HCT116 (cell line): ENCODE data around the gene RNASEH2B. TPM values are rescaled to one million over a fixed set of nuclear protein-coding genes. Genes with fewer than 3 reads are reported as not detected.
A peak's percentile ranks its signal among the peaks of the same experiment; 100 is the strongest.

ENCODE experiments used
- ATAC-seq: fragments of 200-7000 bp; cut with Tn5 transposase; 2 replicates; pipeline ENCODE4 v1.9.1; 2020; ENCODE audit warnings: mild to moderate bottlenecking, moderate library complexity
- Bru-seq: library from RNA; stranded (reverse); fragments of 400-500 nt; gene quantifications from one replicate; lab custom pipeline; 2021; lab: Mats Ljungman, UMichigan
- BruChase-seq, 2 experiments: library from RNA; stranded (reverse); fragments of 400-500 nt; gene quantifications; one replicate each; lab custom pipeline; 2021; lab: Mats Ljungman, UMichigan
- BruUV-seq: library from RNA; stranded (reverse); fragments of 400-500 nt; replicated peaks from 2 replicates; lab custom pipeline; 2021; lab: Mats Ljungman, UMichigan
- CTCF ChIA-PET: fragments of 300-600 bp; sonication (Branson Sonifier 250); formaldehyde crosslinking; loops from one replicate; lab custom pipeline; 2021; ENCODE audit warnings: antibody characterized with exemption; lab: Charles Lee
- POLR2A ChIA-PET: fragments of 300-600, 350-600 bp; sonication (Branson Sonifier 250); formaldehyde crosslinking; loops from one replicate; lab custom pipeline; 2021; ENCODE audit warnings: antibody characterized with exemption; lab: Charles Lee
- RAD21 ChIA-PET, 2 experiments: fragments of 300-600 bp; sonication (Branson Sonifier 250); formaldehyde crosslinking; loops; one replicate each; lab custom pipeline; 2023; ENCODE audit warnings: low total read pairs in 2 of 2; ENCODE audit not compliant: uncharacterized antibody in 2 of 2, unreplicated experiment in 2 of 2, low non-redundant PET in 1 of 2; lab: Charles Lee
- DNase-seq: peaks from one replicate; pipeline ENCODE4 v3.0.0-alpha.2; 2010; ENCODE audit warnings: low read depth, low spot score
- H2AFZ ChIP-seq: fragments of 200-600 bp; shearing (Covaris generic), sonication (generic); 2 replicates; pipeline ENCODE4 v1.6.1; 2017; ENCODE audit warnings: low read depth, mixed run types, mixed read lengths, antibody characterized with exemption, low read length; ENCODE audit not compliant: poor library complexity, severe bottlenecking
- H3K27ac ChIP-seq: 2 replicates; pipeline ENCODE4 v1.5.1; 2012; ENCODE audit warnings: low read depth, low read length
- H3K27me3 ChIP-seq: fragments of 200-600 bp; sonication (generic); 2 replicates; pipeline ENCODE4 v1.6.1; 2016; ENCODE audit warnings: mixed run types, low read length, mixed read lengths; ENCODE audit not compliant: insufficient read depth
- H3K36me3 ChIP-seq, 2 experiments: fragments of 200-500 bp in 1 of 2; fragments of 200-600 bp in 1 of 2; sonication (Bioruptor generic) in 1 of 2; sonication (generic) in 1 of 2; 2 replicates each; pipeline versions ENCODE4 v1.5.1 to v1.6.1; 2014 to 2016; ENCODE audit warnings: low read length in 2 of 2, inconsistent platforms in 1 of 2, mixed read lengths in 1 of 2, mixed run types in 1 of 2; ENCODE audit not compliant: insufficient read depth in 2 of 2, control insufficient read depth in 1 of 2
- H3K4me1 ChIP-seq, 2 experiments: fragments of 200-600 bp in 1 of 2; sonication (generic) in 1 of 2; 2 replicates each; pipeline versions ENCODE4 v1.5.1 to v1.6.1; 2012 to 2017; ENCODE audit warnings: low read length in 2 of 2, inconsistent platforms in 1 of 2, mild to moderate bottlenecking in 1 of 2, mixed read lengths in 1 of 2, mixed run types in 1 of 2, moderate library complexity in 1 of 2; ENCODE audit not compliant: insufficient read depth in 2 of 2, control insufficient read depth in 1 of 2
- H3K4me2 ChIP-seq: fragments of 200-600 bp; sonication (generic); 2 replicates; pipeline ENCODE4 v1.6.1; 2017; ENCODE audit warnings: mixed run types, low read length, mixed read lengths
- H3K4me3 ChIP-seq, 2 experiments: fragments of 200-600 bp in 1 of 2; sonication (generic) in 1 of 2; replicated peaks in 1 of 2; 2 replicates each; pipeline ENCODE4 v1.5.1; 2011 to 2016; ENCODE audit warnings: low read length in 2 of 2, control low read depth in 1 of 2, low read depth in 1 of 2, mild to moderate bottlenecking in 1 of 2, mixed read lengths in 1 of 2, mixed run types in 1 of 2
- H3K79me2 ChIP-seq: fragments of 200-600 bp; sonication (generic); 2 replicates; pipeline ENCODE4 v1.6.1; 2017; ENCODE audit warnings: mild to moderate bottlenecking, mixed run types, low read length, moderate library complexity, mixed read lengths; ENCODE audit not compliant: insufficient read depth
- H3K9ac ChIP-seq: fragments of 200-600 bp; sonication (generic); 2 replicates; pipeline ENCODE4 v1.6.1; 2016; ENCODE audit warnings: low read length, mixed read lengths
- H3K9me2 ChIP-seq: fragments of 200-600 bp; sonication (generic), shearing (Covaris generic); 2 replicates; pipeline ENCODE4 v1.6.1; 2017; ENCODE audit warnings: mixed run types, mild to moderate bottlenecking, moderate library complexity; ENCODE audit not compliant: insufficient read depth
- H3K9me3 ChIP-seq, 2 experiments: fragments of 200-500 bp in 1 of 2; fragments of 200-600 bp in 1 of 2; sonication (Bioruptor generic) in 1 of 2; sonication (generic) in 1 of 2; 2 replicates each; pipeline ENCODE4 v1.6.1; 2014 to 2017; ENCODE audit warnings: low read length in 2 of 2, mixed read lengths in 2 of 2, inconsistent platforms in 1 of 2, low read depth in 1 of 2, mild to moderate bottlenecking in 1 of 2, mixed run types in 1 of 2, moderate library complexity in 1 of 2; ENCODE audit not compliant: control insufficient read depth in 1 of 2, insufficient read depth in 1 of 2
- H4K20me1 ChIP-seq: fragments of 200-600 bp; sonication (generic), shearing (Covaris generic); 2 replicates; pipeline ENCODE4 v1.6.1; 2017; ENCODE audit warnings: mixed run types, mild to moderate bottlenecking, moderate library complexity; ENCODE audit not compliant: insufficient read depth
- CEBPB ChIP-seq: IDR thresholded peaks from 2 replicates; pipeline ENCODE4 v1.6.1; 2012; ENCODE audit warnings: low read depth
- ELF1 ChIP-seq: IDR thresholded peaks from 2 replicates; pipeline ENCODE4 v1.6.1; 2012; ENCODE audit warnings: low read depth, borderline replicate concordance
- EZH2 ChIP-seq: fragments of 200-600 bp; sonication (generic); IDR thresholded peaks from 2 replicates; pipeline ENCODE4 v1.6.1; 2017; ENCODE audit warnings: antibody characterized with exemption, mixed run types
- POLR2AphosphoS5 ChIP-seq: IDR thresholded peaks from 2 replicates; pipeline ENCODE4 v1.6.1; 2011; ENCODE audit warnings: mild to moderate bottlenecking, low read depth, low read length, moderate library complexity
- SIN3A ChIP-seq: IDR thresholded peaks from 2 replicates; pipeline ENCODE4 v1.6.1; 2012; ENCODE audit warnings: low read depth
- YY1 ChIP-seq: IDR thresholded peaks from 2 replicates; pipeline ENCODE4 v1.6.1; 2011; ENCODE audit warnings: low read length, low read depth, moderate library complexity, mild to moderate bottlenecking; ENCODE audit not compliant: insufficient replicate concordance; ENCODE audit errors: extremely low read depth
- ZBTB33 ChIP-seq: IDR thresholded peaks from 2 replicates; pipeline ENCODE4 v1.6.1; 2011; ENCODE audit warnings: mild to moderate bottlenecking, low read length, moderate library complexity; ENCODE audit not compliant: insufficient replicate concordance; ENCODE audit errors: extremely low read depth
- ZFX ChIP-seq: fragments of 450-650 bp; IDR thresholded peaks from 2 replicates; pipeline ENCODE4 v1.6.1; 2017
- intact Hi-C: fragments of 100-400 bp; cut with micrococcal nuclease; formaldehyde crosslinking; loops from 2 replicates; pipeline ENCODE4 v1.10.0; 2022
- long read RNA-seq: library from polyadenylated mRNA; unstranded; transcript quantifications from one replicate; pipeline ENCODE4 v2.0.0, GENCODE V29; 2021; ENCODE audit not compliant: unreplicated experiment
- polyA plus RNA-seq: library from polyadenylated mRNA; unstranded; fragments of >200 nt; gene quantifications from 2 replicates; pipeline ENCODE4 v1.2.1, GENCODE V29; 2012; ENCODE audit warnings: missing spikeins
- total RNA-seq: library from RNA; stranded (reverse); gene quantifications from one replicate; pipeline ENCODE4 v1.2.1, GENCODE V29; 2021; ENCODE audit not compliant: unreplicated experiment
- TF ChIP-seq, protein P1 (sequence below), 3 experiments: fragments of 200-600 bp in 1 of 3; sonication (generic) in 1 of 3; IDR thresholded peaks in 2 of 3; conservative IDR thresholded peaks in 1 of 3; 2 replicates each; pipeline ENCODE4 v1.5.1; 2012 to 2017; ENCODE audit warnings: low read depth in 2 of 3, low read length in 2 of 3, antibody characterized with exemption in 1 of 3, borderline replicate concordance in 1 of 3, control low read depth in 1 of 3, mild to moderate bottlenecking in 1 of 3, mixed read lengths in 1 of 3, mixed run types in 1 of 3, moderate library complexity in 1 of 3; ENCODE audit not compliant: insufficient read depth in 1 of 3
- TF ChIP-seq, protein P2 (sequence below): IDR thresholded peaks from 2 replicates; pipeline ENCODE4 v1.6.1; 2012

The RNASEH2B gene, protein sequence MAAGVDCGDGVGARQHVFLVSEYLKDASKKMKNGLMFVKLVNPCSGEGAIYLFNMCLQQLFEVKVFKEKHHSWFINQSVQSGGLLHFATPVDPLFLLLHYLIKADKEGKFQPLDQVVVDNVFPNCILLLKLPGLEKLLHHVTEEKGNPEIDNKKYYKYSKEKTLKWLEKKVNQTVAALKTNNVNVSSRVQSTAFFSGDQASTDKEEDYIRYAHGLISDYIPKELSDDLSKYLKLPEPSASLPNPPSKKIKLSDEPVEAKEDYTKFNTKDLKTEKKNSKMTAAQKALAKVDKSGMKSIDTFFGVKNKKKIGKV
- total RNA-seq (41.3 TPM), Bru-seq, nascent RNA (percentile 74 among the genes with signal in this experiment), BruChase-seq, experiment 1, labeled RNA remaining after a 6-hour chase (percentile 57 among the genes with signal in this experiment), BruChase-seq, experiment 2, labeled RNA remaining after a 2-hour chase (percentile 71 among the genes with signal in this experiment)
- polyA plus RNA-seq: 15.9 and 22.9 TPM in 2 replicates
- long read RNA-seq, full-length matches to known transcripts: 36 of 43 reads
- long read RNA-seq, partial matches to known transcripts: 0 of 43 reads
- long read RNA-seq, other reads (novel, unspliced or antisense): 7 of 43 reads

GRCh38 chr13:50909605-50910484, at the start of gene RNASEH2B:
RNASEH2B (plus strand) TSS chr13:50909791; CDS start chr13:50910077, 286 bp downstream.
- no TSS peak for BruUV-seq
- H3K9me3 ChIP-seq: no peaks in the 10 kb centered on the region
- H3K79me2 ChIP-seq: peaks cover 47% of the 10 kb centered on the region
- peak within 1 kb of the TSS; percentile 87 for H3K9ac ChIP-seq
- TF ChIP-seq POLR2AphosphoS5: peak; percentile 76
- TF ChIP-seq SIN3A: peak; percentile 61; the same call in 1 of the 2 replicates
- no peak for TF ChIP-seq CEBPB
- TF ChIP-seq ZFX: peak; percentile 84
- TF ChIP-seq ZBTB33: no peak
- peak; percentile 73 for TF ChIP-seq YY1
- TF ChIP-seq EZH2: no peak
- TF ChIP-seq, protein P1, sequence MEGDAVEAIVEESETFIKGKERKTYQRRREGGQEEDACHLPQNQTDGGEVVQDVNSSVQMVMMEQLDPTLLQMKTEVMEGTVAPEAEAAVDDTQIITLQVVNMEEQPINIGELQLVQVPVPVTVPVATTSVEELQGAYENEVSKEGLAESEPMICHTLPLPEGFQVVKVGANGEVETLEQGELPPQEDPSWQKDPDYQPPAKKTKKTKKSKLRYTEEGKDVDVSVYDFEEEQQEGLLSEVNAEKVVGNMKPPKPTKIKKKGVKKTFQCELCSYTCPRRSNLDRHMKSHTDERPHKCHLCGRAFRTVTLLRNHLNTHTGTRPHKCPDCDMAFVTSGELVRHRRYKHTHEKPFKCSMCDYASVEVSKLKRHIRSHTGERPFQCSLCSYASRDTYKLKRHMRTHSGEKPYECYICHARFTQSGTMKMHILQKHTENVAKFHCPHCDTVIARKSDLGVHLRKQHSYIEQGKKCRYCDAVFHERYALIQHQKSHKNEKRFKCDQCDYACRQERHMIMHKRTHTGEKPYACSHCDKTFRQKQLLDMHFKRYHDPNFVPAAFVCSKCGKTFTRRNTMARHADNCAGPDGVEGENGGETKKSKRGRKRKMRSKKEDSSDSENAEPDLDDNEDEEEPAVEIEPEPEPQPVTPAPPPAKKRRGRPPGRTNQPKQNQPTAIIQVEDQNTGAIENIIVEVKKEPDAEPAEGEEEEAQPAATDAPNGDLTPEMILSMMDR (IDR thresholded peaks at IDR 0.05 in 2 of 3, conservative IDR thresholded peaks at IDR 0.05 in 1 of 3; ENCODE audit: borderline replicate concordance in 1 of 3, insufficient read depth in 1 of 3, low read depth in 2 of 3, low read length in 2 of 3): no peak
- peak; percentile 70 for TF ChIP-seq ELF1
- TF ChIP-seq, protein P2, sequence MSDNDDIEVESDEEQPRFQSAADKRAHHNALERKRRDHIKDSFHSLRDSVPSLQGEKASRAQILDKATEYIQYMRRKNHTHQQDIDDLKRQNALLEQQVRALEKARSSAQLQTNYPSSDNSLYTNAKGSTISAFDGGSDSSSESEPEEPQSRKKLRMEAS: peak; percentile 74
- H3K27me3 ChIP-seq: no peaks in the 10 kb centered on the region
- ATAC-seq (peak; percentile 93), DNase-seq (peak; percentile 60)
- intact Hi-C loops: loop anchor here (5.0 kb wide), 3 partner anchors 162 to 913 kb away; partner anchors contain the start of gene TRIM13
- no peaks in the 10 kb centered on the region for H4K20me1 ChIP-seq
- RAD21 ChIA-PET: interaction anchor here (0.6 to 1.1 kb wide), 2 partner anchors 240 to 933 kb away, joined by 3 read pairs; no protein-coding TSS in a partner anchor
- no peaks in the 10 kb centered on the region for H3K9me2 ChIP-seq
- H3K27ac ChIP-seq: peak within 1 kb of the TSS; percentile 93
- POLR2A ChIA-PET: interaction anchor here (1.1 kb wide), 1 partner anchor 912 kb away, joined by 4 read pairs; no protein-coding TSS in a partner anchor
- H3K36me3 ChIP-seq: no peaks in the 10 kb centered on the region
- peak within 1 kb of the TSS; percentile 89 for H3K4me2 ChIP-seq
- CTCF ChIA-PET: no interaction called here
- H2AFZ ChIP-seq: peak within 1 kb of the TSS; percentile 85
- H3K4me3 ChIP-seq: peak within 1 kb of the TSS; percentile 70 to 75
- H3K4me1 ChIP-seq: peaks cover 12 to 25% of the 10 kb centered on the region in 2 experiments; a peak in 3 of 4 replicates
